ENCODE data around the gene ACTA2. TPM values are rescaled to one million over a fixed set of nuclear protein-coding genes. Genes with fewer than 3 reads are reported as not detected.

ACTA2 gene
- total RNA-seq, 3 donors from 2014 or later (not counting 1 experiment from before 2014, with no cell fraction given): 5.0 to 13.1 (median 7.4) TPM

- Mint-ChIP-seq H3K9me3 (peaks cover 3% of the 10 kb centered on the region in 2 donors), H3K4me3 (peak overlapping the region; percentile 97), H3K27me3 (ENCODE audit: low read depth in 2 of 2) (no peaks in the 10 kb centered on the region), H3K36me3 (no peaks in the 10 kb centered on the region), H3K4me1 (peaks cover 53 to 56% of the 10 kb centered on the region in 2 donors), H3K27ac (peak overlapping the region; percentile 95 to 96)
- no peak for ATAC-seq
- H3K9me3 ChIP-seq (ENCODE audit: control insufficient read depth, insufficient read depth, low read length): no peaks in the 10 kb centered on the region
- no peak overlapping the region for H3K4me3 ChIP-seq (ENCODE audit: low read length)
- intact Hi-C loops (cut with micrococcal nuclease): no loop called here
- peak overlapping the region; percentile 80 for H3K27ac ChIP-seq (ENCODE audit: low read length)
- no peak for TF ChIP-seq CTCF (IDR thresholded peaks at IDR 0.05)
- no peaks in the 10 kb centered on the region for H3K36me3 ChIP-seq (ENCODE audit: control insufficient read depth, insufficient read depth, low read length)
- H3K4me1 ChIP-seq (ENCODE audit: control insufficient read depth, insufficient read depth, low read length): peaks cover 18% of the 10 kb centered on the region
- no peaks in the 10 kb centered on the region for H3K27me3 ChIP-seq (ENCODE audit: control insufficient read depth, insufficient read depth, low read length)
- WGBS (ENCODE audit: insufficient coverage): 89% methylated on average over 2 of the region's 2 CpGs
- no peak for DNase-seq
Observed at GRCh38 chr10:88989423-88989822, 36.9 kb upstream of the ACTA2 start.

GRCh38 chr10:88987840-88988239, 35.3 kb upstream of the ACTA2 start:
- Mint-ChIP-seq H3K4me3 (peak overlapping the region; percentile 17), H3K4me1 (peaks cover 49 to 52% of the 10 kb centered on the region in 2 donors), H3K27me3 (ENCODE audit: low read depth in 2 of 2) (no peaks in the 10 kb centered on the region), H3K27ac (peak overlapping the region; percentile 95 to 96), H3K9me3 (peaks cover 3% of the 10 kb centered on the region in 2 donors), H3K36me3 (no peaks in the 10 kb centered on the region)
- TF ChIP-seq CTCF (IDR thresholded peaks at IDR 0.05): no peak
- no peak for ATAC-seq
- Histone ChIP-seq H3K36me3 (ENCODE audit: control insufficient read depth, insufficient read depth, low read length) (no peaks in the 10 kb centered on the region), H3K4me3 (ENCODE audit: low read length) (no peak overlapping the region), H3K9me3 (ENCODE audit: control insufficient read depth, insufficient read depth, low read length) (no peaks in the 10 kb centered on the region), H3K27ac (ENCODE audit: low read length) (no peak overlapping the region), H3K27me3 (ENCODE audit: control insufficient read depth, insufficient read depth, low read length) (no peaks in the 10 kb centered on the region), H3K4me1 (ENCODE audit: control insufficient read depth, insufficient read depth, low read length) (peaks cover 18% of the 10 kb centered on the region)
- DNase-seq: no peak
- intact Hi-C loops (cut with micrococcal nuclease): loop anchor here (1.0 kb wide), 1 partner anchor 53 kb away; no protein-coding TSS in a partner anchor
- 95% methylated on average over 2 of the region's 2 CpGs for WGBS (ENCODE audit: insufficient coverage)

- peak in 1 of 2 donors; percentile 45 for DNase-seq
- TF ChIP-seq CTCF (IDR thresholded peaks at IDR 0.05): peak; percentile 18
- Histone ChIP-seq H3K9me3 (ENCODE audit: control insufficient read depth, insufficient read depth, low read length) (no peaks in the 10 kb centered on the region), H3K4me1 (ENCODE audit: control insufficient read depth, insufficient read depth, low read length) (peaks cover 18% of the 10 kb centered on the region), H3K4me3 (ENCODE audit: low read length) (no peak overlapping the region), H3K27ac (ENCODE audit: low read length) (no peak overlapping the region), H3K36me3 (ENCODE audit: control insufficient read depth, insufficient read depth, low read length) (no peaks in the 10 kb centered on the region), H3K27me3 (ENCODE audit: control insufficient read depth, insufficient read depth, low read length) (no peaks in the 10 kb centered on the region)
- no peak overlapping the region for H3K4me3 Mint-ChIP-seq
- peaks cover 43 to 47% of the 10 kb centered on the region in 2 donors for H3K4me1 Mint-ChIP-seq
- no peaks in the 10 kb centered on the region for H3K27me3 Mint-ChIP-seq (ENCODE audit: low read depth in 2 of 2)
- peaks cover 3% of the 10 kb centered on the region in 2 donors for H3K9me3 Mint-ChIP-seq
- peak overlapping the region; percentile 95 to 96 for H3K27ac Mint-ChIP-seq
- no peaks in the 10 kb centered on the region for H3K36me3 Mint-ChIP-seq
- no peak for ATAC-seq
- intact Hi-C loops (cut with micrococcal nuclease): loop anchor here (1.0 kb wide), 1 partner anchor 52 kb away; no protein-coding TSS in a partner anchor
Observed at GRCh38 chr10:88987243-88987725, 34.7 kb upstream of the ACTA2 start.
